ENCODE measurements around the gene SLC7A6. TPM values are rescaled to one million over a fixed set of nuclear protein-coding genes. Genes with fewer than 3 reads are reported as not detected.

The SLC7A6 gene
- total RNA-seq, 4 donors from 2014 or later, result 20.6 to 145 (median 31.4) TPM

- Histone ChIP-seq H3K27ac (peak overlapping the region in 3 of 4 donors; percentile 18 to 73 (median 67)), H3K4me1 (peaks cover 7 to 75% (median 10%) of the 10 kb centered on the region in 4 donors), H3K4me3 (no peak overlapping the region), H3K9me3 (no peaks in the 10 kb centered on the region), H3K36me3 (peaks cover 0 to 6% (median under 1%) of the 10 kb centered on the region in 4 donors), H3K27me3 (no peaks in the 10 kb centered on the region)
- no peak for DNase-seq
- intact Hi-C loops (cut with DNase I; ENCODE audit: low total_unique reads), result no loop called here
- no peak for TF ChIP-seq POLR2A (IDR thresholded peaks at IDR 0.05)
- no peak for TF ChIP-seq EP300 (IDR thresholded peaks at IDR 0.05; ENCODE audit: low read depth)
- TF ChIP-seq POLR2AphosphoS5 (IDR thresholded peaks at IDR 0.05), result no peak
- no peak for TF ChIP-seq CTCF (IDR thresholded peaks at IDR 0.05)
- in situ Hi-C loops (cut with MboI; ENCODE audit: low pct_ligation_motif_present in 1 of 4, low pct_unique_long_range_greater_than_20kb in 1 of 4, low sequenced_read_pairs in 3 of 4), result no loop called here
- WGBS, 2 donors (ENCODE audit: low coverage in 1 of 2), result 95% methylated on average over 3 of the region's 3 CpGs; no CpG with 5 or more reads in 1 of the 2 donors
Observed at GRCh38 chr16:68285683-68286082, 21.4 kb downstream of the SLC7A6 start.

GRCh38 chr16:68286153-68287074 lies 22.1 kb downstream of the SLC7A6 start:
- H3K4me3 ChIP-seq, result no peak overlapping the region
- 61 to 79% methylated on average over 9 to 12 of the region's 12 CpGs for WGBS, 2 donors (ENCODE audit: low coverage in 1 of 2)
- H3K9me3 ChIP-seq, result no peaks in the 10 kb centered on the region
- in situ Hi-C loops (cut with MboI; ENCODE audit: low pct_ligation_motif_present in 1 of 4, low pct_unique_long_range_greater_than_20kb in 1 of 4, low sequenced_read_pairs in 3 of 4) (no loop called here), intact Hi-C loops (cut with DNase I; ENCODE audit: low total_unique reads) (no loop called here)
- H3K27ac ChIP-seq, result peak overlapping the region; percentile 2 to 67 (median 34)
- peaks cover 7 to 68% (median 10%) of the 10 kb centered on the region in 4 donors for H3K4me1 ChIP-seq
- peaks cover 0 to 7% (median 4%) of the 10 kb centered on the region in 4 donors for H3K36me3 ChIP-seq
- DNase-seq, result no peak
- TF ChIP-seq POLR2A (IDR thresholded peaks at IDR 0.05) (no peak), POLR2AphosphoS5 (IDR thresholded peaks at IDR 0.05) (no peak), EP300 (IDR thresholded peaks at IDR 0.05; ENCODE audit: low read depth) (no peak), CTCF (IDR thresholded peaks at IDR 0.05) (no peak)
- no peaks in the 10 kb centered on the region for H3K27me3 ChIP-seq

- 87% methylated on average over 11 of the region's 11 CpGs; no CpG with 5 or more reads in 1 of the 2 donors for WGBS, 2 donors (ENCODE audit: low coverage in 1 of 2)
- in situ Hi-C loops (cut with MboI; ENCODE audit: low pct_ligation_motif_present in 1 of 4, low pct_unique_long_range_greater_than_20kb in 1 of 4, low sequenced_read_pairs in 3 of 4) (no loop called here), intact Hi-C loops (cut with DNase I; ENCODE audit: low total_unique reads) (no loop called here)
- Histone ChIP-seq H3K4me1 (peaks cover 7 to 61% (median 10%) of the 10 kb centered on the region in 4 donors), H3K36me3 (peaks cover 0 to 15% (median 8%) of the 10 kb centered on the region in 4 donors), H3K27me3 (no peaks in the 10 kb centered on the region), H3K4me3 (no peak overlapping the region), H3K27ac (peak overlapping the region in 3 of 4 donors; percentile 3 to 26 (median 20)), H3K9me3 (no peaks in the 10 kb centered on the region)
- no peak for DNase-seq
- TF ChIP-seq POLR2A (IDR thresholded peaks at IDR 0.05) (no peak), EP300 (IDR thresholded peaks at IDR 0.05; ENCODE audit: low read depth) (no peak), CTCF (IDR thresholded peaks at IDR 0.05) (no peak), POLR2AphosphoS5 (IDR thresholded peaks at IDR 0.05) (no peak)
Observed at GRCh38 chr16:68287276-68288251, 23.2 kb downstream of the SLC7A6 start.

All from transverse colon (tissue), 4 donors.